ENCODE data around the gene SLC29A3. TPM values are rescaled to one million over a fixed set of nuclear protein-coding genes. Genes with fewer than 3 reads are reported as not detected.

Gene SLC29A3
- total RNA-seq, 1 experiment from 2014 or later, result 9.2 TPM

DNA sequence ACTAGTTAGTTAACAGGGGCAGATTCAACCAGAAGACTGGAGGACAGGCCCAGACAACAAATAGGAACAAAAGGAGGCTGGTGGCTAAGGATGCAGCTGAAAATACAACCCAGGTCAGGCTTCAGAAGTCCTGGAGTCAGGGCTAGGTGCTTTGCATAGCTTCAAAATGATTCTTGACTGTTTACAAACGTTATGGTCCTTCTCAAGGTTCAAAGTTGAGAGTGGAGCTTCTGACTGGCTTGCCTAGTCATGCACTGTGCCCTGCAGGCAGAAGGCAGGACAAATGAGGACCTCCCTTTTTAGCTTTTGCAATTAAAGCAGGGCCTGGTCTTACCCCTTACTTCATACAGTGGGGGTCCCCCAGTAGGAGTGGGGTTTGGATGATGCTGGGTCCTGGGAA is 73.2 kb downstream of the SLC29A3 start:
- DNase-seq, result peak; percentile 0
- peaks cover 71% of the 10 kb centered on the region for H3K27me3 Mint-ChIP-seq (ENCODE audit: low read depth)

More for the DNA sequence above, 73.2 kb downstream of the SLC29A3 start:
- Mint-ChIP-seq H3K4me1 (peaks cover 10 to 14% of the 10 kb centered on the region in 2 experiments), H3K9me3 (no peaks in the 10 kb centered on the region), H3K4me3 (no peak overlapping the region), H3K27ac (no peak overlapping the region), H3K36me3 (ENCODE audit: insufficient read depth in 1 of 3, low read depth in 3 of 3) (no peaks in the 10 kb centered on the region)
- H4K91ac ChIP-seq (ENCODE audit: insufficient read length, low read depth, low read length), result no peak overlapping the region
- H3K9me3 ChIP-seq (ENCODE audit: control insufficient read depth, low read depth, low read length), result no peaks in the 10 kb centered on the region
- no peak overlapping the region for H4K5ac ChIP-seq (ENCODE audit: insufficient read length, low read depth, low read length)
- H3K56ac ChIP-seq (ENCODE audit: insufficient read length, low read depth, low read length), result no peak overlapping the region
- no peak overlapping the region for H3K18ac ChIP-seq (ENCODE audit: insufficient read length, low read depth, low read length)
- no peak overlapping the region for H2AK5ac ChIP-seq (ENCODE audit: insufficient read length, low read length)
- no peak overlapping the region for H3K4ac ChIP-seq (ENCODE audit: low read depth, low read length)
- no peaks in the 10 kb centered on the region for H3K79me2 ChIP-seq (ENCODE audit: insufficient read depth, low read length)
- no peak overlapping the region for H2AFZ ChIP-seq (ENCODE audit: low read length)
- H3T11ph ChIP-seq (ENCODE audit: low read length), result no peak overlapping the region
- H2BK120ac ChIP-seq (ENCODE audit: low read depth, low read length, poor library complexity, severe bottlenecking), result no peak overlapping the region
- H4K20me1 ChIP-seq (ENCODE audit: control insufficient read depth, insufficient read depth, insufficient read length), result no peaks in the 10 kb centered on the region
- no peak overlapping the region for H3K23ac ChIP-seq (ENCODE audit: insufficient read length, low read depth, low read length)
- TF ChIP-seq CTCF (conservative IDR thresholded peaks at IDR 0.05), result no peak
- H3K4me1 ChIP-seq (ENCODE audit: insufficient read depth, low read length), result no peaks in the 10 kb centered on the region
- no peaks in the 10 kb centered on the region; the same call in 1 of the 2 replicates for H3K27me3 ChIP-seq (ENCODE audit: insufficient read depth, low read length)
- no peak overlapping the region for H3K14ac ChIP-seq (ENCODE audit: insufficient read depth, low read length)
- H2BK20ac ChIP-seq (ENCODE audit: low read depth, low read length, poor library complexity, severe bottlenecking), result no peak overlapping the region
- H4K8ac ChIP-seq (replicated peaks; ENCODE audit: insufficient read length, low read depth, low read length), result no peak overlapping the region
- peaks cover 2% of the 10 kb centered on the region for H3K23me2 ChIP-seq (ENCODE audit: insufficient read length, low read depth, low read length, poor library complexity, severe bottlenecking)
- H3K4me2 ChIP-seq (ENCODE audit: insufficient read depth, insufficient read length, low read length), result no peak overlapping the region
- WGBS (ENCODE audit: extremely low coverage, insufficient read length, low lambda C conversion rate), result no CpG with 5 or more reads among the region's 1 CpG
- no peaks in the 10 kb centered on the region for H3K79me1 ChIP-seq (ENCODE audit: insufficient read depth, low read depth, low read length, poor library complexity, severe bottlenecking)
- H2BK5ac ChIP-seq (ENCODE audit: insufficient read length, low read length), result no peak overlapping the region
- no peak overlapping the region for H2BK15ac ChIP-seq (ENCODE audit: low read depth, low read length)
- H2BK12ac ChIP-seq (ENCODE audit: insufficient read length, low read depth, low read length), result no peak overlapping the region
- no peak overlapping the region for H3K9ac ChIP-seq (ENCODE audit: extremely low read depth, insufficient read length, low read length)
- H3K27ac ChIP-seq (ENCODE audit: insufficient read length, low read depth, low read length), result no peak overlapping the region

Measured in H9 (cell line).